Stromal cell of bone marrow (primary cell): ENCODE measurements around the gene CHID1.

Source experiments
- DNase-seq: peaks from one replicate; pipeline ENCODE4 v3.0.0-alpha.2; 2012; ENCODE audit warnings: low read depth

Gene CHID1

GRCh38 chr11:834371-835316 lies 76.0 kb downstream of the CHID1 start:
- no peak for DNase-seq

- DNase-seq: no peak
Measured at GRCh38 chr11:833849-834311, 76.7 kb downstream of the CHID1 start.

GRCh38 chr11:833114-833791 lies 77.4 kb downstream of the CHID1 start:
- no peak for DNase-seq

GRCh38 chr11:832529-833113 lies 78.0 kb downstream of the CHID1 start, which contains the start of gene CD151:
Gene CD151, plus strand, starts transcription at chr11:832952. Its CDS starts 3,118 bp downstream, at chr11:836070.
- DNase-seq: no peak

GRCh38 chr11:831961-832528 lies 78.6 kb downstream of the CHID1 start:
- DNase-seq: no peak

GRCh38 chr11:831118-831864 lies 79.3 kb downstream of the CHID1 start:
- DNase-seq: no peak

GRCh38 chr11:830295-831117 lies 80.1 kb downstream of the CHID1 start:
- DNase-seq: no peak

GRCh38 chr11:829847-830294 lies 80.7 kb downstream of the CHID1 start:
- no peak for DNase-seq

GRCh38 chr11:829176-829846 lies 81.3 kb downstream of the CHID1 start:
- no peak for DNase-seq

- DNase-seq: no peak
Measured at GRCh38 chr11:828506-829175, 82.0 kb downstream of the CHID1 start.

- no peak for DNase-seq
Measured at GRCh38 chr11:827897-828192, 82.8 kb downstream of the CHID1 start, which contains the start of gene CRACR2B. Gene CRACR2B, plus strand, starts transcription at chr11:827919. Its CDS starts 689 bp downstream, at chr11:828608.

- no peak for DNase-seq
Measured at GRCh38 chr11:827146-827896, 83.3 kb downstream of the CHID1 start.

- no peak for DNase-seq
Measured at GRCh38 chr11:826836-827145, 83.8 kb downstream of the CHID1 start.

GRCh38 chr11:826227-826621 lies 84.4 kb downstream of the CHID1 start:
- DNase-seq: no peak

GRCh38 chr11:825366-826226 lies 85.0 kb downstream of the CHID1 start:
- DNase-seq: no peak

- DNase-seq: no peak
Measured at GRCh38 chr11:824942-825341, 85.7 kb downstream of the CHID1 start.

- DNase-seq: no peak
Measured at GRCh38 chr11:824292-824880, 86.2 kb downstream of the CHID1 start.
